ENCODE measurements around the gene TEAD4. TPM values are rescaled to one million over a fixed set of nuclear protein-coding genes. Genes with fewer than 3 reads are reported as not detected.

The TEAD4 gene
- total RNA-seq, 1 experiment from 2014 or later = 33.8 TPM

GRCh38 chr12:3081091-3081490 is 121.9 kb downstream of the TEAD4 start:
- Mint-ChIP-seq H3K4me1 (ENCODE audit: insufficient read depth, unreplicated experiment) (no peaks in the 10 kb centered on the region), H3K4me3 (ENCODE audit: unreplicated experiment) (no peak overlapping the region), H3K36me3 (ENCODE audit: insufficient read depth, unreplicated experiment) (no peaks in the 10 kb centered on the region), H3K9me3 (ENCODE audit: unreplicated experiment) (no peaks in the 10 kb centered on the region), H3K27me3 (ENCODE audit: insufficient read depth, unreplicated experiment) (no peaks in the 10 kb centered on the region), H3K27ac (ENCODE audit: low read depth, unreplicated experiment) (no peak overlapping the region)
- no peak for TF ChIP-seq CTCF (IDR thresholded peaks at IDR 0.05; ENCODE audit: unreplicated experiment)
- CTCF ChIA-PET = interaction anchor here (0.8 to 0.9 kb wide), 2 partner anchors 341 to 458 kb away, joined by 3 read pairs; no protein-coding TSS in a partner anchor
- no TSS peak for BruUV-seq (replicated peaks)
- intact Hi-C loops (cut with micrococcal nuclease) = no loop called here
- POLR2A ChIA-PET = interaction anchor here (0.6 to 1.5 kb wide), 2 partner anchors 10 to 87 kb away, joined by 3 read pairs; no protein-coding TSS in a partner anchor
- DNase-seq (ENCODE audit: unreplicated experiment) = no peak

- Mint-ChIP-seq H3K4me3 (ENCODE audit: unreplicated experiment) (no peak overlapping the region), H3K27ac (ENCODE audit: low read depth, unreplicated experiment) (no peak overlapping the region), H3K4me1 (ENCODE audit: insufficient read depth, unreplicated experiment) (no peaks in the 10 kb centered on the region), H3K27me3 (ENCODE audit: insufficient read depth, unreplicated experiment) (no peaks in the 10 kb centered on the region), H3K9me3 (ENCODE audit: unreplicated experiment) (no peaks in the 10 kb centered on the region), H3K36me3 (ENCODE audit: insufficient read depth, unreplicated experiment) (no peaks in the 10 kb centered on the region)
- intact Hi-C loops (cut with micrococcal nuclease) = no loop called here
- POLR2A ChIA-PET = interaction anchor here (1.5 kb wide), 1 partner anchor 9 kb away, joined by 3 read pairs; no protein-coding TSS in a partner anchor
- no TSS peak for BruUV-seq (replicated peaks)
- TF ChIP-seq CTCF (IDR thresholded peaks at IDR 0.05; ENCODE audit: unreplicated experiment) = no peak
- no peak for DNase-seq (ENCODE audit: unreplicated experiment)
- CTCF ChIA-PET = interaction anchor here (0.9 to 1.1 kb wide), 2 partner anchors 9 to 341 kb away, joined by 3 read pairs; no protein-coding TSS in a partner anchor
These were observed 122.7 kb downstream of the TEAD4 start for GRCh38 chr12:3081886-3082285.

DNA sequence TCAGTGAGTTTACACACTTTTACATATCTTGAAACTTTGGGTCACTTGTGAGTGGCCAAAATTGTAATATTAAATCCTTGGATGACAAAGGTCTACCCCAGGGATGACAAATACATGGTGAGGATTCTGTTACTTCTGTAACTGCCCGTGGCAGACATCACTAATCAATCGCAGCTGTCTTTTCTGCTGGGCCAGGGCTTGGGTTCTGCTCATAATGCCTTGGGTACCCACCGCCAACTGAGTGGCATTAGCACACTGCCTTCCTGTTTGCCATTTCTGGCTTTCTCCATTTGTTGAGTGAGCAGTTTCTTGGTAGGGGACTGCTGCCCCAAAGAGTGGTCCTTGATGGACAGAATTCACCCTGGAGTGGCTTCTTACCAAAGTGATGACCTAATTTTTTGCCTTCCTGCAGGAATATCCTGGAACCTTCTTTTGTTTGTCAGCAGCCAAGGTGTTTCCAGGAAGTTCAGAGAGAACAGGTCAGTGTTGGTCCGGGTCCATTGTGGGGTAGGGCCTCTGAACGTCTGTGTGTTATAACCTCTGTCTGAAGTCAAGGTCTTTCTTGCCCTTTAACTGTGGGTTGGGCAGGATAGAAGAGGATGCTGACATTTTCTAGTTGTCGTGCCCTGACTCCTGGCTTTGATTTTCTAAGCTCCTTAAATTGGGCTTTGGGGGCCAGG is 124.2 kb downstream of the TEAD4 start:
- Mint-ChIP-seq H3K4me3 (ENCODE audit: unreplicated experiment) (no peak overlapping the region), H3K4me1 (ENCODE audit: insufficient read depth, unreplicated experiment) (peaks cover 5% of the 10 kb centered on the region), H3K27ac (ENCODE audit: low read depth, unreplicated experiment) (no peak overlapping the region), H3K36me3 (ENCODE audit: insufficient read depth, unreplicated experiment) (no peaks in the 10 kb centered on the region), H3K9me3 (ENCODE audit: unreplicated experiment) (no peaks in the 10 kb centered on the region), H3K27me3 (ENCODE audit: insufficient read depth, unreplicated experiment) (no peaks in the 10 kb centered on the region)
- no TSS peak for BruUV-seq (replicated peaks)
- ChIA-PET POLR2A (no interaction called here), CTCF (interaction anchor here (1.0 kb wide), 1 partner anchor 217 kb away, joined by 3 read pairs; no protein-coding TSS in a partner anchor)
- no peak for DNase-seq (ENCODE audit: unreplicated experiment)
- intact Hi-C loops (cut with micrococcal nuclease) = no loop called here
- no peak for TF ChIP-seq CTCF (IDR thresholded peaks at IDR 0.05; ENCODE audit: unreplicated experiment)

GRCh38 chr12:3083921-3084347 is 124.7 kb downstream of the TEAD4 start:
- no peaks in the 10 kb centered on the region for H3K9me3 Mint-ChIP-seq (ENCODE audit: unreplicated experiment)
- TF ChIP-seq CTCF (IDR thresholded peaks at IDR 0.05; ENCODE audit: unreplicated experiment) = no peak
- no TSS peak for BruUV-seq (replicated peaks)
- CTCF ChIA-PET = no interaction called here
- no peak overlapping the region for H3K4me3 Mint-ChIP-seq (ENCODE audit: unreplicated experiment)
- no peak overlapping the region for H3K27ac Mint-ChIP-seq (ENCODE audit: low read depth, unreplicated experiment)
- H3K4me1 Mint-ChIP-seq (ENCODE audit: insufficient read depth, unreplicated experiment) = peaks cover 5% of the 10 kb centered on the region
- H3K36me3 Mint-ChIP-seq (ENCODE audit: insufficient read depth, unreplicated experiment) = no peaks in the 10 kb centered on the region
- POLR2A ChIA-PET = no interaction called here
- H3K27me3 Mint-ChIP-seq (ENCODE audit: insufficient read depth, unreplicated experiment) = no peaks in the 10 kb centered on the region
- DNase-seq (ENCODE audit: unreplicated experiment) = no peak
- intact Hi-C loops (cut with micrococcal nuclease) = no loop called here
